Stromal cell of bone marrow (primary cell): Measurements from ENCODE around the gene KLK7.
"Not testable (repeated sequence)": the region's sequence is repeated elsewhere in the genome, so short reads cannot be mapped to it uniquely, and the experiment has no call there.

Experiments
- DNase-seq: peaks from one replicate; pipeline ENCODE4 v3.0.0-alpha.2; 2012; ENCODE audit warnings: low read depth

The KLK7 gene

DNA sequence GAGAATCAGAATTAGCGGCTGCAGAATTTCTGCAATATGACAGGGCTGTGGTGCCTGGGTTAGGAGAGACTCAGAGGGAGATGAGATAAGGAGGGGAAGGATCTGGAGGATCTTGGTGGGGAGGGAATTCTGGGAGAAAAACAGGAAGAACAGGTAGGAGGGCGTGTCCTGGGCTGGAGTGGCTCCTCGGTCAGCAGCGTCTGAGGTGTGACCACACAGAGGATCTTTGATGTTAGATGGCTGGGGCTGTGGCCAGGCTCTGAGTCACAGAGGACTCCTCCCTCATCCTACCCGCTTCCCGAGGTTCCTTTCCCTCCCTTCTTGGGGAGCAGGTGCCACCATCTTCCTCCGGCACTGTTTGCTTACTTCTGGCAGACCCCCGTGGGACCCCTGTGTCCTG, 8.0 kb downstream of the KLK7 start:
- DNase-seq = no peak

DNA sequence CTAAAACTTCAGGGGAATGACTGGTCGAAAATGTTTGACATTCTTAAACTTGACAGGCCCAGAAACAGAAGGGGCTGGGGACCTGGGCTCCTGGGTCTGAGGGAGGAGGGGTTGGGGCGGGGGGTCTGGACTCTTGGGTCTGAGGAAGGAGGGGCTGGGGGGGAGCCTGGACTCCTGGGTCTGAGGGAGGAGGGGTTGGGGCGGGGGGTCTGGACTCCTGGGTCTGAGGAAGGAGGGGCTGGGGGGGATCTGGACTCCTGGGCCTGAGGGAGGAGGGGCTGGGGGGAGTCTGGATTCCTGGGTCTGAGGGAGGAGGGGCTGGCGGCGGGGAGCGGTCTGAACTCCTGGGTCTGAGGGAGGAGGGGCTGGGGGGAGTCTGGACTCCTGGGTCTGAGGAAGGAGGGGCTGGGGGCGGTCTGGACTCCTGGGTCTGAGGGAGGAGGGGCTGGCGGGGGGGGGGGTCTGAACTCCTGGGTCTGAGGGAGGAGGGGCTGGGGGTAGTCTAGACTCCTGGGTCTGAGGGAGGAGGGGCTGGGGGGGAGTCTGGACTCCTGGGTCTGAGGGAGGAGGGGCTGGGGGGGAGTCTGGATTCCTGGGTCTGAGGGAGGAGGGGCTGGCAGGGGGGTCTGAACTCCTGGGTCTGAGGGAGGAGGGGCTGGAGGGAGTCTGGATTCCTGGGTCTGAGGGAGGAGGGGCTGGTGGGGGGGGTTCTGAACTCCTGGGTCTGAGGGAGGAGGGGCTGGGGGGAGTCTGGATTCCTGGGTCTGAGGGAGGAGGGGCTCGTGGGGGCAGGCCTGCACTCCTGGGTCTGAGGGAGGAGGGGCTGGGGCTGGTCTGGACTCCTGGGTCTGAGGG, 8.8 kb downstream of the KLK7 start:
- no peak for DNase-seq

DNA sequence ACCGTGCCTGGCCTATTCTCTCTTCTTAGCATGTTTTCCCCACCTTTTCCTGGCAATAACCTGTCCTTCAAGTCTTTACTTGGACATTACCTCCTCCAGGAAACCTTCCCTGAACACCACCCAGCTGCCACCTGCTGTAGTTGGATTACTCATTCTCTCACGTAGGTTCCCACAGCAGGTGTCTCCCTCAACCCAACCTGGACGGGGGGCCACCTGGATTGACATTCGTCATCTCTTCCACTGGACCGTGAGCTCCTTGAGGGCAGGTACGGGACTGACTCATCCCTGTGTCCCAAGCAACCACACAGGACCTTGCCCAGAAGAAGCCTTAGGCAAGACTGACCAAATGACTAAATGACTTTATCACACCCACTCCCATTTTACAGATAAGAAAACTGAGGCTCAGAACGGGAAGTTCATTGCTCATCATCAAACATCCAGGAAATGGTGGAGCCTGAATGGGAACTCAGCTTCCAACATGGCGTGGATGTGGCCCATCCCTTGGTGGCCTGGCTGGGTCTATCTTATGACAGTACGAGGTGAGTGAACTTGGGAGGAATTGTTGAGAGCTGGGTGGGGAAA, 10.8 kb downstream of the KLK7 start:
- no peak for DNase-seq

DNA sequence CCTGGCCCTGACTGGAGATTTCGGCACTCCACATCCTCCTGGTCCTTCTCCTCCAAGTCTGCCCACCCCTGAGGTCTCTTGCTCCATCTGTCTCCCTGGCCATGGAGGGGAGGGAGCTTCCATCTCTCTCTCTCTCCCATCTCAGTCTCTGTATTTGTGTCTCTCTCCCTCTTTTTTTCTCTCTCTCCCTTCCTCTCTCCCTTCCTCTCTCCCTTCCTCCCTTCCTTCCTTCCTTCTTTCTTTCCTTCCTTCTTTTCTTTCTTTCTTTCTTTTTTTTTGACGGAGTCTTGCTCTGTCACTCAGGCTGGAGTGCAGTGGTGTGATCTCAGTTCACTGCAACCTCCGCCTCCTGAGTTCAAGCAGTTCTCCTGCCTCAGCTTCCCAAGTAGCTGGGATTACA, 13.9 kb downstream of the KLK7 start:
- not testable (repeated sequence) for DNase-seq

DNA sequence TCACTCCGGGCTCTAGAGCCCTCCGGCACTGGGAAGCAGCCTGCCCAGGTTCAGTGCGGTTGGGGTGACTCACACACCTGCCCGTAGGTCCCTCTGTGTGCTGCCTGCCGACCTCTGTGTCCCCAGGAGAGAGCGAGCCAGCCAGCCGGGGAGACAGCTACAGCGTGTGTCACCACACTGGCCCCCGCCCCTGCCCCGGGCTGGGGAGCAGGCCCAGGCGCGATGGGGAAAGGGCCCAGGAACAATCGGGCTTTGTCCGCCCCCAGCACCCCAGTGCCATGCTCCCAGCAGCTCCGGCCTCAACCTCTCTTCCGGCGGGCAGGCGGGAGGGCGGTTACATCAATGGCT, 14.3 kb downstream of the KLK7 start, which contains the start of gene KLK6:
Gene KLK6, minus strand, starts transcription at position 179 of the 348 bp plus-strand sequence. CDS start 1,487 bp downstream, outside the sequence.
- DNase-seq = no peak

DNA sequence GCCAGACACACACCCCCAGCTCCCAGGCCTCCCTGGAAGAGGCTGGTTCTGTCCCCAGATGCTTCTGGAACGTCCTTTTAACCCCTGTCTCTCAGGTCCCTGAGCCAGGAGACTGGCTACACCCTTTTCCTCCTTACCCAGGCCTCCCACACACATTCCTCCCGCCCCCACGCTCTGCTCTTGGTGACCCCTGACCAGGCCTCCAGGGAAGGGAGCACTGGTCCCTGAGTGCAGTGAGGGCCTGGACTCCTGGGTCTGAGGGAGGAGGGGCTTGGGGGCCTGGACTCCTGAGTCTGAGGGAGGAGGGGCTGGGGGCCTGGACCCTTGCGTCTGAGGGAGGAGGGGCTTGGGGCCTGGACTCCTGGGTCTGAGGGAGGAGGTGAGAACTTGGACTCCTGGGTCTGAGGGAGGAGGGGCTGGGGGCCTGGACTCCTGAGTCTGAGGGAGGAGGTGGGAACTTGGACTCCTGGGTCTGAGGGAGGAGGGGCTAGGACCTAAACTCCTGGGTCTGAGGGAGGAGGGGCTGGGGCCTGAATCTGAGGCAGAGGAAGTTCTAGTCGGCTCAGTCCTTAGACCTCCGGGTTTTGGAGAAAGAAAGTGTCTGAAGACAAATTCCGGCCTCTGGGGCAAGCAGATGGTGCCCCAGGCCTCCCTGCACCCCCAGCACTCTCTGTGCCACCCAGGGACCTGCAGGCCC, 14.9 kb downstream of the KLK7 start:
- DNase-seq = no peak

DNA sequence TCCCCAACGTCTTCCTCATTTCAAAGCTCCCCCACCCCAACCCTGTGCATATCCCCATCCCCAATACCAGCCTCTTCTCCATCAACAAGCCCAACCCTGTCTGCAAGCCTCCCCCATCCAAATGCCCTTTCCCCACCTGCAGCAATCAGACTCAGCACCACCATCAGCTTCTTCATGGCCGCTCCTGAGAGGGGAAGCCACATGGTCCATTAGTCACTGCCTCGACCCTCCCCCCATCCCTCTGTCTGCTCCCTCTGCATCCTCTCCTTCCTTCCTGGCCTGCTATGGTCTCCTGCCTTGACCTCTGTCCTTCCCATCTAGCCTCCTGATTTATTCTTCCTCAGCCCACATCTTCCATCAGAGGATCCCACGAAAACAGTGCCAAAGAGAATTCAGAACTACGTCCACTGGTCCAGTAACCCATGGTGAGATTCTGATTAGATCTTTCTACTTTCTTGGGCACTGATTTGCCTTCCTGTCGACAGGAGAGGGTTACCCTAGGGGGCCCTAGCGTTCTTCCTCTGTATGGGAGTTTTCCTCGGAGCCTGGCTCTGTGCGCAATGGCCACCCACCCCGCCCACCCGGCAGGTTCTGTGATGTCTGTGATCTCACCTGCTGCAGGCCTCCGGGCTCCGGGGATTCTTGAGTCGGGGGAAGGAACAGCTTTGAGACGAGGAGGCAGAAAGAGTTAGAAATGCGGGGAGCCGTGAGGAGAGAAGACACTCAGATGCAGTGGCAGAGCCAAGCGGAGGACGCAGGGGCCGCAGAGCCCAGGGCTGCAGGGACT, 15.6 kb downstream of the KLK7 start:
- no peak for DNase-seq

DNA sequence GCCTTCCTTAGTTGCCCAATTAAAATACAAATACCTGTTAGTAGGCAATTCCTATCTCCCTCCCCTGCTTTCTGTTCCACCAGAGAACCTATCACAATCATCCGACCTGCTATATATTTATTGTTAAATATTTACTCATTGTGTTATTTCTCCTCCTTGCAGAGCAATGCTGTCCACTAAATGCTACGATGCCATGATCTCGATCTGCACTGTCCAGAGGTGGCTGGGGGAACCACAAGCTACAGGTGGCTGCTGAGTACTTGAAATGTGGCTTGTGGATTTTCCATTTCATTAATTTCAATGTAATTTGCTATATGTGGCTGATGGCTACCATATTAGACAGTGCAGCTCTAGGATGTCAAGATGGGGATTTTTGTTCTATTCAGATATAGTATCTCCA, 19.5 kb downstream of the KLK7 start:
- DNase-seq = no peak

DNA sequence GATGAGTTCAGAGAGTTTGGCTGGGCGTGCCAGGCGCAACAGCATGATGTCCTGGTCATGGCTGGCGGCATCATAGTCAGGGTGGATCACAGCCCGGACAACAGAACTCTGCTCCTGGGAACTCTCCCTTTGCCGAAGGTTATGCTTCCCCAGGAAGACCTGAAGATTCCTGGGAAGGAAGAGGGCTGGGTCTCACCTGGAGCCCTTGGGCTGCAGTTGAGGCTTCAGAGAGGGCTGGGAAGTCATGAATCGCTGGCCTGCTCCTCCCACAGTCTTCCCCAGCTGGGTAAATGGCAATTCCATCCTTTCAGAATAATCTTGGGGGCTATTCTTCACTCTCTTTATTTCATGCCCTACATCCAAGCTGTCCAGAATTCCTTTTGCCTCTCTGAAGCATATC, 20.3 kb downstream of the KLK7 start:
- no peak for DNase-seq

DNA sequence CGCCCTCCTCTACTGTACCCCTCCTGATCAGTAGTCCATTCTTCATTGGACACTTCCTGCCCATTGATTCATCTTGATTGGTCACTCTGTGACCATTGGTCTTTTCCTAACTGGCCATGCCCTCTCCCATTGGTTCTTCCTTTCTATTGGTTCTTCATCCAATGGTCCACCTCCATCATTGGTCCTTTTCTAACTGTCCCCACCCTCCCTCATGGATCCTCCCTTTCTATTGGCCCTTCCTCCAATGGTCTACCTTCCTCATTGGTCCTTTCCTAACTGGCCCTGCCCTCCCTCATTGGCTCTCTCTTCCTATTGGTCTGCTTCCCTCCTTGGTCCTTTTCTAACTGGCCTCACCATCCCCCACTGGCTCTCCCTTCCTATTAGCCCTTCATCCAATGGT, 21.5 kb downstream of the KLK7 start:
- DNase-seq = no peak

DNA sequence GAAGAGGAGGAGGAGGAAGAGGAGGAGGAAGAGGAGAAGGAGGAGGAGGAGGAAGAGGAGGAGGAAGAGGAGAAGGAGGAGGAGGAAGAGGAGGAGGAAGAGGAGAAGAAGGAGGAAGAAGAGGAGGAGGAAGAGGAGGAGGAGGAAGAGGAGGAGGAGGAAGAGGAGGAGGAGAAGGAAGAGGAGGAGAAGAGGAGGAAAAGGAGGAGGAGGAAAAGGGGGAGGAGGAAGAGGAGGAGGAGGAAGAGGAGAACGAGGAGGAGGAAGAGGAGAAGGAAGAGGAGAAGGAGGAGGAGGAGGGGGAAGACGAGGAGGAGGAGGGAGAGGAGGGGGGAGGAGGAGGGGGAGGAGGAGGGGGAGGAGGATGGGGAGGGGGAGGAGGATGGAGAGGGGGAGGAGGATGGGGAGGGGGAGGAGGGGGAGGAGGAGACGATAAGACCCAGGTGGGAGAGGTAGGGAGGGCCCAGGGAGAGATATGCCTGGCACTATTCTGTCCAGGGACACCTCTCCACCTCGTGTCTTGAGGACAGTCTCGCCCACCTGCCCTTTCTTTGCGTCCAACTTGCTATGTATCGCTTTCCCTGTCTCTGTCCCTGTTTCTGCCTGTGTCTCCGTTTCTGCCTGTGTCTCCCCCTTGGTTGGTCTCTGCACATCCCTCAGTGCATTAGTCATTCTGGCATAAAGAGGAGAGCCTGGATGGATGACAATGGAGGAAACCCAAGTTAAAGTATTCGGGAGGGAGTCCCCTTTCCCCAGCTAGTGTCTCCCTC, 23.8 kb downstream of the KLK7 start:
- DNase-seq = no peak

DNA sequence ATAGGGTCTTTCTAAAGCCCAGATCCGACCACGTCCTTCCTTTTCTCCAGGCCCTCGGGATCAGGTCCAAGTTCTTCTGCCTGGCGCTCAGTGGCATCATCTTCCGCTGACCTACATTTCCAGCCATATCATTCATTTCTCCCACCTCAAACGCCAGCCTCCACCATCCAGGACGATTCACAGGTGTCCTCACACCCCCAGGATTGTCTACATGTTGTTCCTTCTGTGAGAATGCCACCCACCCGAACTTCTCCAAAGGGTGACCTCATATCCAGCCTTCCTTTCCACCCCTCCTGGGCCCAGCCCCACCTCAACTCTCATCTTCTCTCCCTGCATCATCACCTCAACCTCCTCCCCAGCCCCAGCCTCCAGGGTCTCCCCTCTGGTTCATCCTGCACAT, 26.1 kb downstream of the KLK7 start:
- no peak for DNase-seq

DNA sequence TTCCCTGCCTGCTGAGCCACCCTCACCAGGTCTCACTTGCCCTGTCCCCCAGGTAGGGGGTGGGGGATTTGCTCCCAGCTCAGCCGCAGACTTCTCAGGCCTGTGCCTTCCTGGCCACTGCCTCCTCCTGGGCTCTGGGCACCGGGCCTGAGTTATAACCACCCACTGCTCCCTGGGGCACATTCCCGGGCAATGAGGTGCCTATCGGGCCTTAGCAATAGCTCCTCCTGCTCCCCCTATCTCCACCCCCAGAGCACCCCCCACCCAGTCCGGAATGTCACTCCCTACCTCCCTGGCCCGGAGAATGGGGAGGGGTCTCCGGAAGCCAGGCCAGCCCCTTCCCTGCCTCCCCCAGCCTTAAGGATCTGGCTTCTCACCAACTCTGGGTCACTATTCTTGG, 30.8 kb downstream of the KLK7 start, which contains the start of gene KLK5:
Gene KLK5, minus strand, starts transcription at position 129 of the 400 bp plus-strand sequence. CDS start 381 bp downstream, outside the sequence.
- no peak for DNase-seq

DNA sequence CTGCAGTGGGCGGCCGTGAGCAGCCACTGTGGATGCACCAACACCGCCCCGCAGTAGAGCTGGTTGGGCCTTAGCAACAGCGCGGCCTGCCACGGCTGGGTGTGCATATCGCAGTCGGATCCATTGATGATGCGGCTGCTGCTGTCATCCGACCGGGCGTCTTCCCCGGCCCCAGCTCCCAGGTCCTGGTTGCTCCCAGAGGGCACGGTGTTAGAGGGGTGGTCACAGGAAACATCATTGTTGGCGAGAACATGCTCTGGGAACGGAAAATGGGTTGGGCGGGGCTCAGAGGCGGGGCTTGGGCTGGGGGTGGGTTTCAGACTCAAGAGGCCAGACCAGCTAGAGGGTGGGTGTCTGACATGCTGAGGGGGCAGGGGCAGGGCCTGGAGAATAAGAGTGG, 33.9 kb downstream of the KLK7 start:
- DNase-seq = no peak

DNA sequence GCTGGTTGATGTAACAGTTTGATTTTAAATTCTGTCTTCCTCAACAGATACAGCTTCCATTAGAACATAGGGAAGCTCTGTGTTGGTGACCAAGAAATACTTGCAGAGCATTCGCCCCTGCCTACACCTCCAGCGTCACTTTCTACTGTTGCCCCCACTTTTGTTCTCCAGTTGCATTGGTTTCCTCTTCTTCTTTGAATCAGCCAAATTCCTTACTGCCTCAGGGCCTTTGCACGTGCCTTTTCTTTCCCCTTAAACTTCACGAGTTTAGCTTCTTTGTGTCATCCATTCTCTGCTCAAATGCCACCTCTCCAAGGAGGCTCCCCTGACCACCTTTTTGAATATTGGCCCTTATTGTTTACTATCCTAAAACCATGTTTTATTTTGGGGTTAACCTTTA, 36.6 kb downstream of the KLK7 start:
- DNase-seq = no peak

DNA sequence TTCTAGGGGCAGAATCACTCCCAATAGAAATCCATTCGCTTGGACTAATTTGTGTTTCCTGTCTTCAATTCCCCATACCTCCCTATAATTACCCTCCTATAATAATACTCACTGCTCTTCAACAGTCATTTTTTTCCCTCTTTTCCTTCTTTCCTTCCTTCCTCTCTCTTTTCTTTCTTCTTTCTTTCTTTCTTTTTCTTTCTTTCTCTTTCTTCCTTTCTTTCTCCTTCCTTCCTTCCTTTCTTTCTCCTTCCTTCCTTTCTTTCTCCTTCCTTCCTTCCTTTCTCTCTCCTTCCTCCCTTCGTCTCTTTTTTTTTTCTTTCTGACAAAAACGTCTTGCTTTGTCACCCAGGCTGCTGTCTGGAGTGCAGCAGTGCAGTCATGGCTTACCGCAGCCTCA, 38.9 kb downstream of the KLK7 start:
- no peak for DNase-seq

DNA sequence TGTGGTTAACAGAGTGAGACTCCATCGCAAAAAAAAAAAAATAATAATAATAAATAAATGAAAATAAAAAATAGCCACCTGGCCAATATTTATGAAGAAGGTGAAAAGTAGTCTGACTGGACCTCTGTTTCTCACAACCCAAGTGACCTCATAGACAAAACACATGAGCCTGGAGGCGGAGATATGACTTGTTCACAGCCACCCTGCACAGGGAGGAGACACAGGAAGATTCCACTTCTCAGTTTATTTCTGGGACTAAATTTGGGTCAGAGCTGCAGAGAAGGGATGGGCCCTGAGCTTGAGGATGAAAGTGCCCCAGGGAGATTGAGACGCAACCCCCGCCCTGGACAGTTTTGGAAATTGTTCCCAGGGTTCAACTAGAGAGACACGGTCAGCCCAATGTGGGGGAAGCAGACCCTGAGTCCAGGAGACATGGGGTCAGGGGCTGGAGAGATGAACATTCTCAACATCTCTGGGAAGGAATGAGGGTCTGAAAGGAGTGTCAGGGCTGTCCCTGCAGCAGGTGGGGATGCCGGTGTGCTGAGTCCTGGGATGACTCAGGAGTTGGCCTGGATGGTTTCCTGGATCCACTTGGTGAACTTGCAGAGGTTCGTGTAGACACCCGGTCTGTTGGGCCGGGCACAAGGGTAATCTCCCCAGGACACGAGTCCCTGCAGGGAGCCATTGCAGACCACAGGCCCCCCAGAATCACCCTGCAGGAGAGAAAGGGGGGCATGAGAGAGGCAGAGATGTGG, 40.5 kb downstream of the KLK7 start:
- no peak for DNase-seq

DNA sequence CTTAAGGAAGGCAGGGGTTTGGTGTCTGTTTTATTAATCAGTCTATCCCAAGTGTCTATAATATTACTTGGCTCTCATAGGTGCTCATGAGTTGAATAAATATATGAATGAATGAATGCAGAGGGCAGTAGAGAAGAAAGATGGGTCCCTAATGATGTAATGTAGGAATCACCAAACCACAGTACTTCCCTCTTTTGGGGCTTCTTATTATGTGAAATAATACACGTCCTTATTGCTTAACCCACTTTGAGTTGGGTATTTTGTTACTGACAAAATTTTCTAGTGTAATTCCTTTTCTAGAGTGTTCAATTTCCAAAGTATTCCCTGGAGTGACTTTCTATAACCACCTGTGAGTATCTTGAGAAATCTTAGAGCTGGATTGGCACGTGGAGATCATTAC, 44.1 kb downstream of the KLK7 start:
- DNase-seq = no peak

DNA sequence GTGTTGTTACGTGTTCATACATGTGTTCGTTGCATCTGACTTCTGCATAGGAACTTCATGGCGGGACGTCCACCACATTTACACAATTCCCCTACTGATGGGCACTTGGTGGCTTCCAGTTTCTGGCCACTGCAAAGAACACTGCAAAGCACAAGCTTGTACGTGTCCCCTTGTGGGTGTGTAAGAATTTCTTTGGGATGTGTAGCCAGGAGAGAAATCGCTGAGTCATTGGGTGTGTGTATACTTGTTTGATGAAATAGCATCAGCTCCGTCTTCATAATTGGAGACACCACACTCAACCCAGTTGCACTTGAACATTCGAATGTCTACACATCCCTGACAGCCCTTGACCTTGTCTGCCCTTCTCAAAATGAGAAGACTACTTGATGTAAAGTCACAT, 50.1 kb downstream of the KLK7 start:
- no peak for DNase-seq

DNA sequence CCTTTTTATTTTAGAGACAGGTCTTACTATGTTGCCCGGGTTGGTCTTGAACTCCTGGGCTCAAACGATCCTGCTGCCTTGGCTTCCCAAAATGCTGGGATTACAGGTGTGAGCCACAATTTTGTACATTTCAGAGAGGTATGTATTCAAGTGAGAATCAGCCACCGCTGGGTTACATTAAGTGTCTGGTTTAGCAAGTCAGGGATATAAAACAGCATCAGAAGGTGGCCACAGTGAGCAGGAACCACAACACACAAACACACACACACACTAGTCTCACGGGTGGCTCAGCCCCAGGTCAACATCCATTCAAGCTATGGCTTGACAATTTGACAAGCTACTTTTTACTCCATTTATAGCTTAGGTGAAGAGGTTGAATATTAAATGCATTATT, 51.0 kb downstream of the KLK7 start:
- DNase-seq = no peak
